Stimulated activated CD4-positive, alpha-beta T cell treated with anti-CD3 and anti-CD28 coated beads, Interleukin-1b, Interleukin-23, amount 100 ng/mL, for 4 hours (primary cell): ENCODE measurements around the gene PCLO.

Experiments used
- DNase-seq, 2 donors: peaks; one replicate each; pipeline ENCODE4 v3.0.0-alpha.2; 2020; ENCODE audit warnings: low read depth in 2 of 2

PCLO gene, protein sequence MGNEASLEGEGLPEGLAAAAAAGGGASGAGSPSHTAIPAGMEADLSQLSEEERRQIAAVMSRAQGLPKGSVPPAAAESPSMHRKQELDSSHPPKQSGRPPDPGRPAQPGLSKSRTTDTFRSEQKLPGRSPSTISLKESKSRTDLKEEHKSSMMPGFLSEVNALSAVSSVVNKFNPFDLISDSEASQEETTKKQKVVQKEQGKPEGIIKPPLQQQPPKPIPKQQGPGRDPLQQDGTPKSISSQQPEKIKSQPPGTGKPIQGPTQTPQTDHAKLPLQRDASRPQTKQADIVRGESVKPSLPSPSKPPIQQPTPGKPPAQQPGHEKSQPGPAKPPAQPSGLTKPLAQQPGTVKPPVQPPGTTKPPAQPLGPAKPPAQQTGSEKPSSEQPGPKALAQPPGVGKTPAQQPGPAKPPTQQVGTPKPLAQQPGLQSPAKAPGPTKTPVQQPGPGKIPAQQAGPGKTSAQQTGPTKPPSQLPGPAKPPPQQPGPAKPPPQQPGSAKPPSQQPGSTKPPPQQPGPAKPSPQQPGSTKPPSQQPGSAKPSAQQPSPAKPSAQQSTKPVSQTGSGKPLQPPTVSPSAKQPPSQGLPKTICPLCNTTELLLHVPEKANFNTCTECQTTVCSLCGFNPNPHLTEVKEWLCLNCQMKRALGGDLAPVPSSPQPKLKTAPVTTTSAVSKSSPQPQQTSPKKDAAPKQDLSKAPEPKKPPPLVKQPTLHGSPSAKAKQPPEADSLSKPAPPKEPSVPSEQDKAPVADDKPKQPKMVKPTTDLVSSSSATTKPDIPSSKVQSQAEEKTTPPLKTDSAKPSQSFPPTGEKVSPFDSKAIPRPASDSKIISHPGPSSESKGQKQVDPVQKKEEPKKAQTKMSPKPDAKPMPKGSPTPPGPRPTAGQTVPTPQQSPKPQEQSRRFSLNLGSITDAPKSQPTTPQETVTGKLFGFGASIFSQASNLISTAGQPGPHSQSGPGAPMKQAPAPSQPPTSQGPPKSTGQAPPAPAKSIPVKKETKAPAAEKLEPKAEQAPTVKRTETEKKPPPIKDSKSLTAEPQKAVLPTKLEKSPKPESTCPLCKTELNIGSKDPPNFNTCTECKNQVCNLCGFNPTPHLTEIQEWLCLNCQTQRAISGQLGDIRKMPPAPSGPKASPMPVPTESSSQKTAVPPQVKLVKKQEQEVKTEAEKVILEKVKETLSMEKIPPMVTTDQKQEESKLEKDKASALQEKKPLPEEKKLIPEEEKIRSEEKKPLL (N-terminal part only)

DNA sequence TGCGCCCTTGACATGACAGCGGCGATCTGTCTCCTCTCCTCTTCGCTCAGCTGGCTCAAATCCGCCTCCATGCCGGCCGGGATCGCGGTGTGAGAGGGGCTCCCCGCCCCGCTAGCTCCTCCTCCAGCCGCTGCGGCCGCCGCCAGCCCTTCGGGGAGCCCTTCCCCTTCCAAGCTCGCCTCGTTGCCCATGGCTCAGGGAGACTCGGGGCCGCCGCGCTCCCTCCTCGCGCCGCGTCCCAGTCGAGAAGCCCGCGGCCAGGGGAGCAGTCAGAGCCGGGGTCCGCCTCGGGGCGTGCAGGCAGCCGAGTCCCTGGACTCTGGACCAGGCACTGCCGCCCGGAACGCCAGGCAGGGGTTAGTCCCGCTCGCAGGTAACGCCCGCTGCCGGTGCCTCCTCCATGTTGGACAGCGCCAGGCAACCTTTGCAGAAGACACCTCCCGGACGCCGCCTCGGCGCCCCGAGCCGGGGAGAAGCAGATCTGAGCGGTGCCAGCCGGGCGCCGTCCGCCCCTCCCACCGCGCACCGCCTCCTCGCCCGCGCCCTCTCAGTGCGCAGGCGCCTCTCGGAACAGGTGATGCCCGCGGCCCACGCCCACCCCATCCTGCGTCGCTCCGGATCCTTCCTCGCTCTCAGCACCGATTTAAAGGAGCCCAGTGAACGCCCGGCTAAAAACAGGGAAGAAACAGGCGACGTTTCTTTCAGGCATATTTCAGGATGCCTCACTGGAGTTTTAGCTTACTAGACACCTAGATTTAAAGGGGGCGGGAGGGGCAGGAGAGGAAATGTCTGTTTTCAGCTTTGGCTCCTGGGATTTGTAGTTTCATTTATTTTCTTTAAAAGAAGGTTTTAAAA, at the start of gene PCLO:
PCLO (minus strand) TSS at position 483 of the 855 bp plus-strand sequence; CDS start at position 191, 292 bp downstream.
- peak; percentile 8 to 35 for DNase-seq

DNA sequence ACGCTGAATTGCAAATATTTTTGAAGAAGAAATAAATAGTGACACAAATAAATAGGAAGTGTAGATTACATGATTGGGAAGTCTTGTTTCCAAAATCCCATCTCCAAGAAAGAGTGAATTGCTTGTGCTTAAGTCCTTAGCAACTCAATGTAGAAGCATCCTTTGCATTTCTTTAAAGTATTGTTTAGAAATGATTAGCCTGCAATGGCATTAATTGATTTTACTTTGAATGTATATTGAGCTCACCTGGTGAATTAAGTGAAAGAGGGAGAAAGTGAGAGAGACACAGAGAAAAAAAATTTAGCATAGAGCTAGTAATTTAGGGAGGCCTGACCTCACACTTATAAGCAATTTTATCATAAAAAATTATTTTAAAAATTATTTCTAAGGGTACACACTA, 49.0 kb upstream of the PCLO start:
- no peak for DNase-seq

DNA sequence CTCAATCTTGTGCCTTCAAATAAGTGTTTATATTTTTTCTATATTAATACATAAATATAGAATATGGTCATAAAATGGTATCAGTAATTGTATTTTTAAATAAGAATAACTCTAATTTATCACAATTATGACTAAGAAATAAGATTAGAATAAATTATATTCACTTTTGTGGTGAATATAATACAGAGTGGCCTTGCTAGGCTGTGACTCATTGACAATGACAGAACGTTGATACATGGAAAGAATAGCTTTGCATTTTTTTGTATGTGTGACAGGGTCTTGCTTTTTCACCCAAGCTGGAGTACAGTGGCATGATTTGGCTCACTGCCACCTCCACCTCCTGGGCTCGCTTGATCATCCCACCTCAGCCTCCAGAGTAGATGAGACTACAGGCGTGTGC, 47.8 kb upstream of the PCLO start:
- DNase-seq = no peak

DNA sequence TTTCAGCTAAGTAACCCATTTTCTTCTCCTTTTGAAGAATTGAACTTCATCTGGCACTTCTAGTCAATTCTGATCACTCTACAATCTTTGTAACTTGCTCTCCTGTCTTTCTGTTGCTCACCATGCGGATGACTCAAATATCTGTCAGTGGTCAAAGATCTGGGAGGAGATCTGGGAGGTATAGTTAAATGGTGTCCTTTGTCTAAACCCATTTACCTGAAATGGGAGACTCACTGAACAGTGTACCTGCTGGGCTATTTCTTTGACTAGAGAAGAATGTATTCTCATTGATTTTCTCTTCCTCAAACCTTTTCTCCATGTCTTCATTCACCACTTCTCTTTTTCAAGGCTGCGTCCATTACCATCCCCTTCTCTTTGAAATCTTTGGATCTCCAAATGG, 42.0 kb upstream of the PCLO start:
- DNase-seq = no peak

DNA sequence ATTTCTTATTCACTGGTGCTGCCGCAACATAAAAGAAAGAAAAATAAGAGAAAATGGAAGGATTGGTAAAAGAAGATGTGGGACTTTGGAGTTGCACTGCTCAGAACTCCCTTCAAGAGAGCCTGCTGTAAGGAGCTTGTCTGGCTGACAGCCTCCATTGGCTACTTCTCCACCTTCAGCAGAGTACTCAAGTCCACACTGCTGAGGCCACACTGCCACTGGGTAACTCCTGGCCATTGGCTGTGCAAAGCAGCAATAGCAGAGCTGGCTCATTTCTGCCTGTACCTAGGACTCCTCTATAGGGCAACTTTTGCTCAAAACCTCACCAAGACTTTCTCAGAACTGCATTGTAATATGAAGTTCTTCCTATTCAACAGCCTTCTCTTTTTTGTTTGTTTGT, 38.7 kb upstream of the PCLO start:
- DNase-seq = no peak

DNA sequence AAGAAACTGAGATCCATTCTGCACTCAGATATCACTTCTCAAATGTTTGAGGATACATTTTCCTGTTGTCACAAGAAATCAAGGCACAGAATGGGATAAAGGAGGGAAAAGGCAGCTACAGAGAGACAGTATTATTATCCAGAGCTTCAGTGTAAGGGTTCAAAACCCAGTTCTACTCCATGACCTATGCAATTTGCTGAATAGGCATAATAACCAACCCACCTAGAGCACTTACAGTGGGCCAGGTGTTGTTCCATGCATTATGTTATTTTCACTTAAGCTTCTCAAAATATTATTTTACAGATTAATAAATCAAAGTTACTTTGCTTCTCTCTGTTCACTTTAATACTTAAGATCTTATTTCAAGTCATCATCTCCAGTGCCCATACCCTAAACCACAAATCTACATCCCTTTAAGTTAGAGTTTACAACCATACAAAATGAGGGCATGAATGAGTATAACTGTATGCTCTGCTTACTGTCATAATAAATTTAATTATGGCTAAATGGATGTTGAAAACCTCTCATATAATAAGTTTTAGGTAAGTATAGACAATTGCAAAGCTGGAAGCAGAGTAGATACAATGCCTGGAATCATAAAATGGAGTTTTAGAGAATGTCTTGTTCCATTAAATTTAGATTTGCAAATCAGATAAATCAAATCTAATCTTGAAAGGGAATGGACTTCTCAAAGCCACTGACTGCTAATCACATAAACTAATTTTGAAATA, 28.1 kb upstream of the PCLO start:
- DNase-seq = no peak

- DNase-seq = no peak
These were observed 16.1 kb upstream of the PCLO start for GRCh38 chr7:83178796-83179195.

GRCh38 chr7:83178066-83178465, 15.4 kb upstream of the PCLO start:
- no peak for DNase-seq

DNA sequence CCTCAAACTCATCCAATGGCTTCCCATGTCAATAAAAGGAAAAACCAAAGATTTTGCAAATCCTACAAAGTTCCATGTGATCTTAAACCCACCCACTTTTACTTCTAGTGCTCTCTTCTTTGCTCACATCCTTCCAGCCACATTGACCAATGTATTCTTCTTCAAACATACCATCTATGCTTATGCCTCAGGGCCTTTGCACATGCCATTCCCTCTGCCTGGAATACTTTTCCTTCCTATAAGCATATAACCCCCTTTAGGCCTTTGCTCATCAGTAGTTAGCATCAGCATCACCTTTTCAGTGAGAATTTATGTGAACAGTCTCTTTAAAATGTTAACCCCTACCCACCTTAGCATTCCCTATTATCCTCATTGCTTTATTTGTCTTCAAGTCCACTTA, 11.0 kb upstream of the PCLO start:
- no peak for DNase-seq

DNA sequence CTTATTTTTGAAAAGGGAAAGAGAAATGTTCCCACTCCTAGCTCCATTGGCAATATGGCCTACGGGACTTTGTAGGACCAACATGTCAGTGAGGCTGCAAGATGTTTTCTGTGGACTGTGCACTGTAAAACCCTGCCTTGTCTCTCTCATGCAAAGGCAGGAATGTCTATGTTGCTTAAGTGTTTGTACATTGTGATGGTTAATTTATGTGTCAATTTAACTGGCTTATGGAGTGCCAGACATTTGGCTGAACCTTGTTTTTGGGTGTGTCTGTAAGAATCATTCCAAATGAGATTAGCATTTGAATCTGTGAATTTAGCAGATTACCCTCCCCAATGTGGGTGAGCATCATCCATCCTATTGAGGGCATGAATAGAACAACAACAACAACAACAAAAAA, 4.1 kb upstream of the PCLO start:
- no peak for DNase-seq

DNA sequence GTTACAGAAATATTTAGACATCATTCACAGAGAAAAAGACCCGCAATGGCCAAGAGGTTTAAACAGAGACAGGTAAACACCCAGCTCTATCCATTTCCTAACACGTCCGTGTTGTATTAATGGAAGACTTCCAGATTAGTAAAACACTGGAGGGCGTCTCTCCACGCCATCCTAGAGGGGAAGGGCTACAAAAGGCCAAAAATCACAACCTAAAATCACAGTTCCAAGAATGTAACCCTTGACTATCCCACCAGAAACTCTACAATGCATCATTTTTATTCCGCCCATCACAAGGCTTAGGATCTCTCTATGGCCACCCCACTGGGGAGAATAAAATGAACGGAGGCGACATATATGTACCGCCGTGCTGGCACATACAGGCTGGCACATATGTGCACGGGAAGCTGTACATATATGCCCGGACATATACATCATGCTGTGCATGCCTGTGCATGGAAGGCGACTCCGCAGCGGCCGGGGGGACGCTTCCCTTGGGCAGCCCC, 734 bp downstream of the PCLO start:
- no peak for DNase-seq

DNA sequence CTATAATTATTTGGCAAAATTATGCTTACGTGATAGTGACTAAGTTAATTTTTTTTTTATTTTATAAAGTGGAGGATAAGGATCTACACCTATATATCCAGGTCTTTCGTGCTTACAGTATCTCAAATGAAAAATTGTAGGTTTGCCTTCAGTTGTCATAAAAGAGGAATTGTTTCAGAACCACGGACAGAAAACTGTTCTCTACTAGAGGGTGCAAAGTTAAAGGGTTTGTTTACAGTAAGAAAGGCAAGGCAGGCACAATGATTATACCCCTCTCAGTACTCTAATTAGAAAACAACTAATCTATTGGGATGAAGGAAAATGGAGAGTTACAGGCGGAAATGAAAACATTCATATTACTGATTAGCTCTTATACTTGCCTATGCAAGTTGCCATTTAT, 1.5 kb downstream of the PCLO start:
- no peak for DNase-seq

- DNase-seq = no peak
These were observed 3.0 kb downstream of the PCLO start for GRCh38 chr7:83159731-83160130.

GRCh38 chr7:83156006-83156405, 6.7 kb downstream of the PCLO start:
- DNase-seq = no peak

DNA sequence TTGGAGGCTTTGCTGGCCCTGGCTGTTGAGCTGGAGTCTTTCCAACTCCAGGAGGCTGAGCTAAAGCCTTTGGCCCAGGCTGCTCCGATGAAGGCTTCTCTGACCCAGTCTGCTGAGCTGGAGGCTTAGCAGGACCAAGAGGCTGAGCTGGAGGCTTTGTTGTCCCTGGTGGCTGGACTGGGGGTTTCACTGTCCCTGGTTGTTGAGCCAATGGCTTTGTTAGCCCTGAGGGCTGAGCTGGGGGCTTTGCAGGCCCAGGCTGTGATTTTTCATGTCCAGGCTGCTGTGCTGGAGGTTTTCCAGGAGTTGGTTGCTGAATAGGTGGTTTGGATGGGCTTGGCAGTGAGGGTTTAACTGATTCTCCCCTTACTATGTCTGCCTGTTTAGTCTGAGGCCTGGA, 7.3 kb downstream of the PCLO start:
- no peak for DNase-seq

- no peak for DNase-seq
These were observed 9.3 kb downstream of the PCLO start for GRCh38 chr7:83153419-83153818.

GRCh38 chr7:83150310-83150709, 12.4 kb downstream of the PCLO start:
- no peak for DNase-seq

DNA sequence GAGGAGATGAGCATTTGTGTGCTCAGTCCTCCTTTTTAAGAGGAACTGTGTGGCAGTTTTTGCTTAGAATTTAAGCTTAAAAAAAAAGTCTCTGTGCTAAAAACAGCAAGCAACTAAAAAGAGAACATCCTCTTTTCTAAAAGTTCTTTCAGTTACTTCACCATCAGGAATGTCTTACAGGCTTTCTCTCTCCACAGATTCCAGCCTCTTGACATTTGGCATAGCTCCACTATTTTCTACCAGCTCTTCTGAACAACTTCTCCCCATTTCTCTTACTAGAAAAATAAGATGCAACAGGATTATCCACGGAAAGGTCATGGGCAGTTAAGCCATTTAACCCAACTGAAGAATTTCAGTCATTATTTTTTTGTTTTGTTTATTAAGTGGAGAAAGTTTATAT, 13.2 kb downstream of the PCLO start:
- no peak for DNase-seq

DNA sequence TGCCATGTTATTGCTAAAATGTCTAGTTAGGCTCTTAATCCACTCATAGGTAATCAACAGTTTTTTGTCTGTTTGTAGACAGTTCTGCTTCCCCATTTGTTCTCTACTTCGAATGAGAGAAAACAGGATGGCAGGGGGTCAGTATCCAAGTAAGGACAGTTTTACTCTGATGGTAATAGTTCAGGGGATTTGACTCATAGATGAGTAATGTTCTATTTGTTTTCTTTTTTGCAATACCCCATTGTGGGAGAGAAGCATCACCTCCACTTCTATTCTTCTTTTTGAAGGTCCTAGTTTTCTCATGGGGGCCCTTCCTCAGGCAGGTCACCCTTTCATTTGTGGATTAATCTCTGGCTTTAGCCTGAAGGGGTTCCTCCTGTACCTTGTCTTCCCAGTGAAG, 13.9 kb downstream of the PCLO start:
- DNase-seq = no peak

- no peak for DNase-seq
These were observed 19.6 kb downstream of the PCLO start for GRCh38 chr7:83143107-83143506.
